Measurements from ENCODE around the gene TSPAN15.

DNA sequence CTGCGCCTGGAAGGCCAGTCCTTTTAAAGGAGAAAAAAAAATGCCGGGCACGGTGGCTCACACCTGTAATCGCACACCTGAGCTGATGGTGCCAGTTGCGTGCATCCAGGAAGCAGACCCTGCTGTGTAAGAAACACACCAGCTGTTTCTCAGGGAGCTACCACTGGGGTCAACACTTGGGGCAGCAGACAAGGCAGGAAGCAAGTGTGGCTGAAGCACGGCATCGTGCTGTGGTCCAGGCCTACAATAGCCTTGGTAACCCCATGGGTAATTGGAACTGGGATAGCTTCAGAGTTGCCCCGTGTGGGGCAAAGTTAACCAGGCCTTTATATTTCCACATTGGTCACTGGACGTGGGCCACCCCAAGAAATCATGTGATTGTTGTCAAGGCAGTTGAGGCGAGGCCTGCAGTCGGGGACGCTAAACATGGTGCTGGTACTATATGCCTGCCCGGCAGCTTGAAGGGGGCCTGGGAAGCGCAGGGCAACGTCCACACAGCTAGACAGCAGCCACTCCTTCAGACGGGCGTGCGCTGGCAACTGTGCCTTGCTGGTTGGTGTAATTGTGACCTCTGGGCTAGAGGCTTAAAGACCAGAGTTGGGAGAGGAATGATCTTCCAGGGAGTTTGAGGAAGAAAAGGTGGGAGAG, 32.0 kb upstream of the TSPAN15 start:
- TF ChIP-seq CTCF (conservative IDR thresholded peaks at IDR 0.05; ENCODE audit: low read depth, low read length) (no peak), POLR2A (IDR thresholded peaks at IDR 0.05; ENCODE audit: low read depth, low read length) (no peak)
